ENCODE measurements around the gene MALAT1.
A peak's percentile ranks its signal among the peaks of the same experiment; 100 is the strongest.

MALAT1 gene

DNA sequence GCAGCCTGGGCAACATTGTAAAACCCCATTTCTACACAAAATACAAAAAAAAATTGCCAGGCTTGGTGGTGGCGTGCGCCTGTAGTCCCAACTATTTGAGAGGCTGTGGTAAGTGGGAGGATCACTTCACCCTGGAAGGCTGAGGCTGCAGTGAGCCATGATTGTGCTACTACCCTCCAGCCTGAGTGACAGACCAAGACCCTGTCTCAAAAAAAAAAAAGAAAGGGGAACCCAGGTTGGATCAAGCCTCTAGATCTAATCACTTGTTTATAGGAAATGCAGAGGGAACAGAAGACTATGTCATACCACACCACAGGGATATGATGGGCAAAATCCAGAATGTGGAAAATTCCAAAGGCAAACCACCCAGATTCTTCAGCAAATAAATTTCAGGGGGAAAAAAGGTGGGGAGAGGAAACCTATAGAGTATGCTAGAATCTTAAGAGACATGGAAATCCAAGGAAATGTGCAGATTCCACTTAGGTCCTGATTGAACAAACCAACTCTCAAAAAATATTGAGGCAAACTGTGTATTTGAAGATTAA is 16.5 kb upstream of the MALAT1 start:
- H3K4me3 ChIP-seq (ENCODE audit: low read depth, low read length): no peak overlapping the region
- DNase-seq (ENCODE audit: low read depth): no peak
- TF ChIP-seq, protein P1, sequence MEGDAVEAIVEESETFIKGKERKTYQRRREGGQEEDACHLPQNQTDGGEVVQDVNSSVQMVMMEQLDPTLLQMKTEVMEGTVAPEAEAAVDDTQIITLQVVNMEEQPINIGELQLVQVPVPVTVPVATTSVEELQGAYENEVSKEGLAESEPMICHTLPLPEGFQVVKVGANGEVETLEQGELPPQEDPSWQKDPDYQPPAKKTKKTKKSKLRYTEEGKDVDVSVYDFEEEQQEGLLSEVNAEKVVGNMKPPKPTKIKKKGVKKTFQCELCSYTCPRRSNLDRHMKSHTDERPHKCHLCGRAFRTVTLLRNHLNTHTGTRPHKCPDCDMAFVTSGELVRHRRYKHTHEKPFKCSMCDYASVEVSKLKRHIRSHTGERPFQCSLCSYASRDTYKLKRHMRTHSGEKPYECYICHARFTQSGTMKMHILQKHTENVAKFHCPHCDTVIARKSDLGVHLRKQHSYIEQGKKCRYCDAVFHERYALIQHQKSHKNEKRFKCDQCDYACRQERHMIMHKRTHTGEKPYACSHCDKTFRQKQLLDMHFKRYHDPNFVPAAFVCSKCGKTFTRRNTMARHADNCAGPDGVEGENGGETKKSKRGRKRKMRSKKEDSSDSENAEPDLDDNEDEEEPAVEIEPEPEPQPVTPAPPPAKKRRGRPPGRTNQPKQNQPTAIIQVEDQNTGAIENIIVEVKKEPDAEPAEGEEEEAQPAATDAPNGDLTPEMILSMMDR (IDR thresholded peaks at IDR 0.05; ENCODE audit: insufficient read depth, low read depth, low read length, missing control alignments): no peak

DNA sequence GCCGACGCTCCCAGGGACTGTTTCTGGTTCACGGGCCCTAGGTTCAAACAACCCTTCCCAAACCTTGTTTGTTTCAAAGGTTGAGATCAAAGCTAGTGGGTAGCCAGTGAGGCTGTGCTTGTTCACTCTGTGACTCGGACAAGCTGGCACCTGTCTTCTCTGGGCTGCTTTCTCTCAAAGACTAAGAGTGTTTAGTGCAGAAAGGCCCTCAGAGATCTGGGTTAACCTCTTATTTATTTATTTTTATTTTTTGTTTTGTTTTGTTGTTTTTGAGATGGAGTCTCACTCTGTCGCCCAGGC is 13.0 kb upstream of the MALAT1 start:
- no peak for DNase-seq (ENCODE audit: low read depth)
- TF ChIP-seq, protein P1 (IDR thresholded peaks at IDR 0.05; ENCODE audit: insufficient read depth, low read depth, low read length, missing control alignments): no peak
- no peak overlapping the region for H3K4me3 ChIP-seq (ENCODE audit: low read depth, low read length)

- no peak overlapping the region for H3K4me3 ChIP-seq (ENCODE audit: low read depth, low read length)
- DNase-seq (ENCODE audit: low read depth): no peak
- TF ChIP-seq, protein P1 (IDR thresholded peaks at IDR 0.05; ENCODE audit: insufficient read depth, low read depth, low read length, missing control alignments): no peak
These were observed 12.0 kb upstream of the MALAT1 start for GRCh38 chr11:65486570-65487466.

GRCh38 chr11:65487467-65488272 is 11.2 kb upstream of the MALAT1 start:
- H3K4me3 ChIP-seq (ENCODE audit: low read depth, low read length): no peak overlapping the region
- TF ChIP-seq, protein P1 (IDR thresholded peaks at IDR 0.05; ENCODE audit: insufficient read depth, low read depth, low read length, missing control alignments): no peak

GRCh38 chr11:65488273-65489034 is 10.4 kb upstream of the MALAT1 start:
- TF ChIP-seq, protein P1 (IDR thresholded peaks at IDR 0.05; ENCODE audit: insufficient read depth, low read depth, low read length, missing control alignments): no peak
- DNase-seq (ENCODE audit: low read depth): no peak
- no peak overlapping the region for H3K4me3 ChIP-seq (ENCODE audit: low read depth, low read length)

More at GRCh38 chr11:65487467-65488272, 11.2 kb upstream of the MALAT1 start:
- DNase-seq (ENCODE audit: low read depth): peak; percentile 83

GRCh38 chr11:65489035-65489705 is 9.7 kb upstream of the MALAT1 start:
- DNase-seq (ENCODE audit: low read depth): no peak
- H3K4me3 ChIP-seq (ENCODE audit: low read depth, low read length): no peak overlapping the region
- TF ChIP-seq, protein P1 (IDR thresholded peaks at IDR 0.05; ENCODE audit: insufficient read depth, low read depth, low read length, missing control alignments): no peak
